GM23338 (cell line): ENCODE data around the gene ZNF580. TPM values are rescaled to one million over a fixed set of nuclear protein-coding genes. Genes with fewer than 3 reads are reported as not detected.

ENCODE experiments used
- ATAC-seq: fragments of 200-7000 bp; cut with Tn5 transposase; 3 replicates; pipeline ENCODE4 v1.9.1; 2020
- DNase-seq: peaks from one replicate; pipeline ENCODE4 v3.0.0-alpha.2; 2015; ENCODE audit warnings: low spot score
- H2AFZ ChIP-seq: fragments of 200-600 bp; sonication (generic); 2 replicates; pipeline ENCODE4 v1.8.0; 2016; ENCODE audit warnings: antibody characterized with exemption, mild to moderate bottlenecking, moderate library complexity
- H3F3A ChIP-seq: fragments of 200-600 bp; sonication (generic); replicated peaks from 2 replicates; pipeline ENCODE4 v1.8.0; 2017; ENCODE audit warnings: antibody characterized with exemption, mixed run types, low read depth
- H3K27ac ChIP-seq: fragments of 200-600 bp; sonication (generic); 2 replicates; pipeline ENCODE4 v1.6.1; 2016; ENCODE audit warnings: low read depth
- H3K27me3 ChIP-seq: fragments of 200-600 bp; sonication (generic); 2 replicates; pipeline ENCODE4 v1.8.0; 2016; ENCODE audit warnings: mild to moderate bottlenecking, mixed run types, moderate library complexity; ENCODE audit not compliant: insufficient read depth
- H3K36me3 ChIP-seq: fragments of 200-600 bp; sonication (generic); 2 replicates; pipeline ENCODE4 v1.8.0; 2016; ENCODE audit warnings: mild to moderate bottlenecking; ENCODE audit not compliant: insufficient read depth
- H3K4me1 ChIP-seq: fragments of 200-600 bp; sonication (generic); 2 replicates; pipeline ENCODE4 v1.8.0; 2016; ENCODE audit warnings: mild to moderate bottlenecking, moderate library complexity; ENCODE audit not compliant: insufficient read depth
- H3K4me2 ChIP-seq: fragments of 200-600 bp; sonication (generic); 2 replicates; pipeline ENCODE4 v1.7.1; 2017; ENCODE audit warnings: mixed run types
- H3K4me3 ChIP-seq: fragments of 200-600 bp; sonication (generic); 2 replicates; pipeline ENCODE4 v1.6.1; 2016; ENCODE audit warnings: mixed run types
- H3K79me2 ChIP-seq: fragments of 200-600 bp; sonication (generic); replicated peaks from 2 replicates; pipeline ENCODE4 v1.8.0; 2017; ENCODE audit warnings: mild to moderate bottlenecking; ENCODE audit not compliant: insufficient read depth
- H3K9me2 ChIP-seq: fragments of 200-600 bp; sonication (generic); 2 replicates; pipeline ENCODE4 v1.8.0; 2017; ENCODE audit not compliant: insufficient read depth
- H4K20me1 ChIP-seq: fragments of 200-600 bp; sonication (generic); replicated peaks from 2 replicates; pipeline ENCODE4 v1.8.0; 2017; ENCODE audit warnings: mild to moderate bottlenecking; ENCODE audit not compliant: insufficient read depth
- H3K27ac Mint-ChIP-seq: 2 replicates; pipeline ENCODE4 v1.8.0; 2020; ENCODE audit warnings: inconsistent platforms, mild to moderate bottlenecking, moderate library complexity, mixed read lengths
- H3K27me3 Mint-ChIP-seq: 3 replicates; pipeline ENCODE4 v1.8.0; 2022; ENCODE audit warnings: low read depth, mild to moderate bottlenecking, moderate library complexity, mixed read lengths, inconsistent platforms; ENCODE audit not compliant: insufficient read depth, poor library complexity
- H3K36me3 Mint-ChIP-seq: 3 replicates; pipeline ENCODE4 v1.8.0; 2021; ENCODE audit warnings: low read depth, mild to moderate bottlenecking, inconsistent platforms, moderate library complexity, mixed read lengths
- H3K4me1 Mint-ChIP-seq: 3 replicates; pipeline ENCODE4 v1.8.0; 2020; ENCODE audit warnings: mild to moderate bottlenecking, inconsistent platforms, mixed read lengths
- H3K4me3 Mint-ChIP-seq: 3 replicates; pipeline ENCODE4 v1.8.0; 2021; ENCODE audit warnings: moderate library complexity, mild to moderate bottlenecking, inconsistent platforms, mixed read lengths
- H3K9me3 Mint-ChIP-seq: 3 replicates; pipeline ENCODE4 v1.8.0; 2020; ENCODE audit warnings: moderate library complexity, mild to moderate bottlenecking, inconsistent platforms, mixed read lengths
- CREB1 ChIP-seq: fragments of 250-450 bp; sonication (Bioruptor Pico); IDR thresholded peaks from 2 replicates; pipeline ENCODE4 v1.5.0; 2020; ENCODE audit warnings: low read depth, mild to moderate bottlenecking, moderate library complexity
- EZH2 ChIP-seq: fragments of 200-600 bp; sonication (generic); IDR thresholded peaks from one replicate; pipeline ENCODE4 v1.8.0; 2017; ENCODE audit warnings: antibody characterized with exemption, mild to moderate bottlenecking, low read depth; ENCODE audit not compliant: unreplicated experiment
- EZH2phosphoT487 ChIP-seq: fragments of 200-600 bp; sonication (generic); IDR thresholded peaks from one replicate; pipeline ENCODE4 v1.8.1; 2018; ENCODE audit warnings: antibody characterized with exemption; ENCODE audit not compliant: unreplicated experiment
- JUNB ChIP-seq: IDR thresholded peaks from one replicate; pipeline ENCODE4 v1.6.1; 2016; ENCODE audit warnings: antibody characterized with exemption; ENCODE audit not compliant: unreplicated experiment
- NANOG ChIP-seq: IDR thresholded peaks from 2 replicates; pipeline ENCODE4 v1.6.1; 2016; ENCODE audit warnings: antibody characterized with exemption, borderline replicate concordance
- POLR2AphosphoS5 ChIP-seq: IDR thresholded peaks from 2 replicates; pipeline ENCODE4 v1.6.1; 2016; ENCODE audit warnings: antibody characterized with exemption, low read depth
- STAT1 ChIP-seq: IDR thresholded peaks from one replicate; pipeline ENCODE4 v1.6.1; 2016; ENCODE audit warnings: antibody characterized with exemption; ENCODE audit not compliant: unreplicated experiment
- ZNF114 ChIP-seq: fragments of 250-450 bp; sonication (Bioruptor Pico); IDR thresholded peaks from 2 replicates; pipeline ENCODE4 v1.5.0; 2020; ENCODE audit warnings: mild to moderate bottlenecking, moderate library complexity
- ZNF331 ChIP-seq: fragments of 250-450 bp; sonication (Bioruptor Pico); IDR thresholded peaks from 2 replicates; pipeline ENCODE4 v1.5.0; 2020; ENCODE audit warnings: low read depth, mild to moderate bottlenecking, moderate library complexity
- polyA plus RNA-seq: library from polyadenylated mRNA; unstranded; fragments of >200 nt; fragmentation: Nextera tagmentation; extraction: Ambion mirVana; gene quantifications from 2 replicates; pipeline ENCODE4 v1.2.1, GENCODE V29; 2016
- total RNA-seq: library from RNA; depleted of rRNA; stranded (reverse); fragments of >200 nt; shearing (Covaris generic); gene quantifications from 2 replicates; pipeline ENCODE4 v1.2.3, GENCODE V29; 2014
- TF ChIP-seq, protein P1 (sequence below): IDR thresholded peaks from one replicate; pipeline ENCODE4 v1.6.1; 2018; ENCODE audit warnings: antibody characterized with exemption; ENCODE audit not compliant: unreplicated experiment
- TF ChIP-seq, protein P2 (sequence below): IDR thresholded peaks from 2 replicates; pipeline ENCODE4 v1.6.1; 2016; ENCODE audit warnings: antibody characterized with exemption

ZNF580 gene
- total and polyA plus RNA-seq, 2 experiments from 2014 or later: 18.7 to 23.6 TPM

DNA sequence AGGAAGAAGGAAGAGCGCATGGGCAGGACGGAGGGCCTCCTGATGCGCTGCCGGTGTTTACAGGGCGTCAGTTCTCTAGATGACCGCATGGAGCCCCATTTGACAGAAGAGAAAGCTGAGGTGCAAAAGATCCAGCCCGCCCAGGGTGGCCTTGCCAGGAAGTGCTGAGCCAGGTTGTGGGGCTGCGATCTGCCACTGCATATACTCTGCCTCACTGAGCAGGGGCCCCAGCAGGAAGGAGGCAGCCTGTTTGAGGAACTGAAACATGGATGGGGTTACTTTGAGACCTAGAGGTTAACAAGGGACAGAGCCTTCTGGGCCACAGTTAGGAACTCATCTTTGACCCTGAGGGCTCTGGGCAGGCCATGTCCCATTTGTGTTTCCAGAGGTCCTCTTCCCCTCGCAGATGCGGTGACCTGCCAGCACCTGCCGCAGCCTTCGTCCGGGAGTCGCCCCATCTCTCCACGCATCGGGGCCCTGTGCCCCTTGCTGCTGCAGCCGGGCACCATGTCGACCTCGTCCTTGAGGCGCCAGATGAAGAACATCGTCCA, 37.4 kb downstream of the ZNF580 start:
- Histone ChIP-seq H3K36me3 (peaks cover 9% of the 10 kb centered on the region; the same call in 1 of the 2 replicates), H3F3A (peaks cover 15% of the 10 kb centered on the region; the same call in 1 of the 2 replicates), H4K20me1 (peaks cover 40% of the 10 kb centered on the region), H3K9me2 (no peaks in the 10 kb centered on the region), H3K4me1 (peaks cover 18% of the 10 kb centered on the region), H3K4me2 (no peak overlapping the region), H3K4me3 (no peak overlapping the region), H3K27ac (no peak overlapping the region), H3K27me3 (no peaks in the 10 kb centered on the region), H3K79me2 (peaks cover 60% of the 10 kb centered on the region), H2AFZ (no peak overlapping the region)
- no peak for TF ChIP-seq ZNF331 (CRISPR knock-in tag)
- Mint-ChIP-seq H3K27ac (no peak overlapping the region), H3K36me3 (peaks cover 41% of the 10 kb centered on the region), H3K27me3 (peaks cover 15% of the 10 kb centered on the region), H3K4me3 (no peak overlapping the region), H3K9me3 (peaks cover 4% of the 10 kb centered on the region; the same call in 2 of the 3 replicates), H3K4me1 (peaks cover 17% of the 10 kb centered on the region)
- ATAC-seq (no peak), DNase-seq (no peak)

DNA sequence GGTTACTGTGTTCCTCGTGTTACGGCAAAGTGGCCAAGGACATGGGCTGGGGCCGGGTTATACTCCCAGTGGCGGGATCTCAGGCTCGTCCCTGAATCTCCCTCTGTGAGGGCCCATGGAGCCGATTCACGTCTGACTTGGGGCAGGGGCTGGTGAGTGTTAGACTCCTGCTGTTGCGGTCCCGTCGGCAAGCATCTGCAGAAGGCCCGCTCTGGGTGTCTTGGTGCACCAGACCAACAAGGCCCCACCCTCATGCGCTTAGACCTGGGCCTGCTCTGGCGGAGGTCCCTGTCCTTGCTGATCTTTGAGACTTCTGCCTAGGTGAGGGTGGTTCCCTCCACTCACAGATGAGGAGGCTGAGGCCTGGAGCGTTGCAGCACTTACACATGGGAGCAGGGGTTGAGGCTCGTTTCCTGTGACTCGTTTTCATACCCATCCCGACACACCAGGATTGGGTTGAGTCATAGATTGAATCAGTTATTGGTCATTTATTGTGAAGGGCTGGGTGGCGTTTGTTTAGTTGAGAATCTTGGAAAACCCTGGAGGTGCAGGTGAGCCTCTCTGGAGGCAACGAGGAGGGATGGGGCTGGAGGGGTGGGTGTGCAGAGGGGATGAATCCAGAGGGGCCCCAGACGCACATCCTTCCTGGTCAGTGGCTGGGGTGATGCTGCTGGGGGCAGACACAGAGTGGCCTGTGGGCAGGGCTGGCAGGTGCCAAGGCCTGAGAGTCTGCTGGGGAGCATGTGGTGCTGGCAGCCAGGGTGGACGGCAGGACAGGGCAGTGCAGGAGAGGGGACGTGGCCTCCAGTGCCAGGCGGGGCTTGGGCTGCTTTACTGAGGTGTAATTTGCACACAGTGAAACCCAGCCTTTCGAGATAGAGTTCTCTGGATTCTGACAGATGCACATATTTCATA, 38.8 kb downstream of the ZNF580 start:
- no peak overlapping the region for H3K4me2 ChIP-seq
- peaks cover 5% of the 10 kb centered on the region; the same call in 1 of the 2 replicates for H3F3A ChIP-seq
- H3K9me2 ChIP-seq: no peaks in the 10 kb centered on the region
- Mint-ChIP-seq H3K27me3 (peaks cover 11% of the 10 kb centered on the region), H3K36me3 (peaks cover 35% of the 10 kb centered on the region), H3K4me3 (no peak overlapping the region; the same call in 2 of the 3 replicates), H3K4me1 (peaks cover 7% of the 10 kb centered on the region), H3K9me3 (peaks cover 4% of the 10 kb centered on the region; the same call in 2 of the 3 replicates), H3K27ac (no peak overlapping the region)
- DNase-seq (no peak), ATAC-seq (no peak)
- H3K27me3 ChIP-seq: no peaks in the 10 kb centered on the region
- no peak overlapping the region for H2AFZ ChIP-seq
- no peak overlapping the region for H3K27ac ChIP-seq
- peaks cover 12% of the 10 kb centered on the region; the same call in 1 of the 2 replicates for H3K36me3 ChIP-seq
- H3K4me1 ChIP-seq: peaks cover 11% of the 10 kb centered on the region
- no peak for TF ChIP-seq EZH2
- peaks cover 35% of the 10 kb centered on the region for H4K20me1 ChIP-seq
- H3K4me3 ChIP-seq: no peak overlapping the region
- peaks cover 64% of the 10 kb centered on the region for H3K79me2 ChIP-seq

DNA sequence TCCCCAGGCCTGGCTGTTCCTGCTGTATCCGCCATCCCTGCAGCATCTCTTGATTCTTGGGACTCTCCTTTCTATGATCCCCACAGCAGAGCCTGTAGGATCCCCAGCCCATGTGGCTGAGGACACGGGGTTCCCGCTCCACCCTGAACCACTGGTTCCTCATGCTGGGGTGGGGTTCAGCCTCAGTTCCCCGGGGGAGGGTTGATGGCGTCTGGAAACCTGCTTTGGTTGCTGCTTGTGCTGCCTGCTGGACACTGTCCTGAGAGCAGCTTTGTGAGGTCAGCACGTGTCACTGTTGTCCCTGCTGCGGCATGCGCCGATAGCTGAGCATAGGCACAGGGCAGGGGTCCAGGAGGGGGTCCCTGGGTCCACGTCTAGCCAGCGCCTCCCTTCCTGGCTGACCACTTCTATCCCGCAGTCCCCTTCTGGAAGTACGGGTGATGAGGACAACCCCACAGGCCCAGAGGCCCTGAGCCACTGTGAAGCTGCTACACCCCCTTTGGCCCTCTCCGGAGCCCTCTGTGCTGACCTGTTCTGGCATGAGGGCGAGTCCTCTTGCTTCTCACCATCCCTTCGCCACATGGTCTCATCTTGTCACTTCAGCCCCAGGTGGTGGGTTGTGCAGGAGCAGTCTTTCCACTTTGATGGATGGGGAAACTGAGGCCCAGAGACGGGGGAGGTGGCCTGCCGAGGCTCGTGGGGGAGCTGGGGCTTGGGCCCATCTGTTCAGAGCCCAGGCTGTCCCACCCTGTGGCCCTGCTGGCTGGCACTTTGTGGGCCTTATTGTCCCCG, 39.7 kb downstream of the ZNF580 start:
- no peak for DNase-seq
- Mint-ChIP-seq H3K27me3 (peaks cover 10% of the 10 kb centered on the region), H3K4me1 (peaks cover 7% of the 10 kb centered on the region), H3K36me3 (peaks cover 39% of the 10 kb centered on the region), H3K9me3 (peaks cover 2% of the 10 kb centered on the region; the same call in 2 of the 3 replicates), H3K27ac (no peak overlapping the region; the same call in 1 of the 2 replicates), H3K4me3 (no peak overlapping the region)
- H3K4me1 ChIP-seq: peaks cover 11% of the 10 kb centered on the region
- H3K27me3 ChIP-seq: no peaks in the 10 kb centered on the region
- H3K36me3 ChIP-seq: peaks cover 12% of the 10 kb centered on the region; the same call in 1 of the 2 replicates
- H3F3A ChIP-seq: 0 out of 2 replicates have a peak, but pooled peaks cover 5% of the 10 kb centered on the region
- H4K20me1 ChIP-seq: peaks cover 35% of the 10 kb centered on the region
- no peak overlapping the region for H3K4me2 ChIP-seq
- H3K4me3 ChIP-seq: no peak overlapping the region
- peaks cover 62% of the 10 kb centered on the region for H3K79me2 ChIP-seq
- no peak overlapping the region for H3K27ac ChIP-seq
- no peak overlapping the region for H2AFZ ChIP-seq
- ATAC-seq: no peak
- H3K9me2 ChIP-seq: no peaks in the 10 kb centered on the region
- TF ChIP-seq EZH2: no peak
- TF ChIP-seq JUNB: no peak
- TF ChIP-seq CREB1 (CRISPR knock-in tag): no peak
- no peak for TF ChIP-seq EZH2phosphoT487
- TF ChIP-seq STAT1: no peak
- TF ChIP-seq, protein P1, sequence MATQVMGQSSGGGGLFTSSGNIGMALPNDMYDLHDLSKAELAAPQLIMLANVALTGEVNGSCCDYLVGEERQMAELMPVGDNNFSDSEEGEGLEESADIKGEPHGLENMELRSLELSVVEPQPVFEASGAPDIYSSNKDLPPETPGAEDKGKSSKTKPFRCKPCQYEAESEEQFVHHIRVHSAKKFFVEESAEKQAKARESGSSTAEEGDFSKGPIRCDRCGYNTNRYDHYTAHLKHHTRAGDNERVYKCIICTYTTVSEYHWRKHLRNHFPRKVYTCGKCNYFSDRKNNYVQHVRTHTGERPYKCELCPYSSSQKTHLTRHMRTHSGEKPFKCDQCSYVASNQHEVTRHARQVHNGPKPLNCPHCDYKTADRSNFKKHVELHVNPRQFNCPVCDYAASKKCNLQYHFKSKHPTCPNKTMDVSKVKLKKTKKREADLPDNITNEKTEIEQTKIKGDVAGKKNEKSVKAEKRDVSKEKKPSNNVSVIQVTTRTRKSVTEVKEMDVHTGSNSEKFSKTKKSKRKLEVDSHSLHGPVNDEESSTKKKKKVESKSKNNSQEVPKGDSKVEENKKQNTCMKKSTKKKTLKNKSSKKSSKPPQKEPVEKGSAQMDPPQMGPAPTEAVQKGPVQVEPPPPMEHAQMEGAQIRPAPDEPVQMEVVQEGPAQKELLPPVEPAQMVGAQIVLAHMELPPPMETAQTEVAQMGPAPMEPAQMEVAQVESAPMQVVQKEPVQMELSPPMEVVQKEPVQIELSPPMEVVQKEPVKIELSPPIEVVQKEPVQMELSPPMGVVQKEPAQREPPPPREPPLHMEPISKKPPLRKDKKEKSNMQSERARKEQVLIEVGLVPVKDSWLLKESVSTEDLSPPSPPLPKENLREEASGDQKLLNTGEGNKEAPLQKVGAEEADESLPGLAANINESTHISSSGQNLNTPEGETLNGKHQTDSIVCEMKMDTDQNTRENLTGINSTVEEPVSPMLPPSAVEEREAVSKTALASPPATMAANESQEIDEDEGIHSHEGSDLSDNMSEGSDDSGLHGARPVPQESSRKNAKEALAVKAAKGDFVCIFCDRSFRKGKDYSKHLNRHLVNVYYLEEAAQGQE: no peak
- no peak for TF ChIP-seq NANOG
- TF ChIP-seq ZNF331 (CRISPR knock-in tag): no peak
- TF ChIP-seq, protein P2, sequence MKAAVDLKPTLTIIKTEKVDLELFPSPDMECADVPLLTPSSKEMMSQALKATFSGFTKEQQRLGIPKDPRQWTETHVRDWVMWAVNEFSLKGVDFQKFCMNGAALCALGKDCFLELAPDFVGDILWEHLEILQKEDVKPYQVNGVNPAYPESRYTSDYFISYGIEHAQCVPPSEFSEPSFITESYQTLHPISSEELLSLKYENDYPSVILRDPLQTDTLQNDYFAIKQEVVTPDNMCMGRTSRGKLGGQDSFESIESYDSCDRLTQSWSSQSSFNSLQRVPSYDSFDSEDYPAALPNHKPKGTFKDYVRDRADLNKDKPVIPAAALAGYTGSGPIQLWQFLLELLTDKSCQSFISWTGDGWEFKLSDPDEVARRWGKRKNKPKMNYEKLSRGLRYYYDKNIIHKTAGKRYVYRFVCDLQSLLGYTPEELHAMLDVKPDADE: no peak
- TF ChIP-seq POLR2AphosphoS5: no peak
- TF ChIP-seq ZNF114 (CRISPR knock-in tag): no peak
